GM12892 (cell line): ENCODE data around the gene SEMA5B.

Experiments
- POLR2A ChIP-seq: IDR thresholded peaks from 2 replicates; pipeline ENCODE4 v1.6.1; 2011; ENCODE audit warnings: low read depth, low read length, control low read depth
- POLR2AphosphoS5 ChIP-seq: IDR thresholded peaks from 2 replicates; pipeline ENCODE4 v1.6.1; 2011; ENCODE audit warnings: low read depth, low read length, control low read depth

- TF ChIP-seq POLR2AphosphoS5 (no peak), POLR2A (no peak)
Measured at GRCh38 chr3:122986693-122987179, 40.8 kb downstream of the SEMA5B start.
